Mesendoderm (in vitro differentiated cells): ENCODE measurements around the gene HLA-C.
"Not testable (repeated sequence)": the region's sequence is repeated elsewhere in the genome, so short reads cannot be mapped to it uniquely, and the experiment has no call there.

Source experiments
- DNase-seq: peaks from one replicate; pipeline ENCODE4 v3.0.0; 2013
- H2AK5ac ChIP-seq: 2 replicates; pipeline ENCODE4 v1.6.1; 2013; ENCODE audit warnings: low read length, inconsistent platforms
- H2BK120ac ChIP-seq: 2 replicates; pipeline ENCODE4 v1.6.1; 2013; ENCODE audit warnings: low read depth, mild to moderate bottlenecking, low read length, moderate library complexity, mixed read lengths
- H2BK15ac ChIP-seq: replicated peaks from 2 replicates; pipeline ENCODE4 v1.6.1; 2013; ENCODE audit warnings: low read depth, mild to moderate bottlenecking, moderate library complexity
- H2BK5ac ChIP-seq: 2 replicates; pipeline ENCODE4 v1.6.1; 2013; ENCODE audit warnings: low read length, inconsistent platforms
- H3K18ac ChIP-seq: 2 replicates; pipeline ENCODE4 v1.6.1; 2013; ENCODE audit warnings: mild to moderate bottlenecking, low read length, mixed read lengths
- H3K23ac ChIP-seq: one replicate; pipeline ENCODE4 v1.6.1; 2013; ENCODE audit warnings: low read length
- H3K27ac ChIP-seq: 2 replicates; pipeline ENCODE4 v1.5.1; 2013; ENCODE audit warnings: low read depth, mild to moderate bottlenecking, inconsistent platforms, low read length, moderate library complexity
- H3K27me3 ChIP-seq: 2 replicates; pipeline ENCODE4 v1.6.1; 2013; ENCODE audit warnings: low read length, control low read depth, mild to moderate bottlenecking, inconsistent platforms; ENCODE audit not compliant: insufficient read depth, poor library complexity
- H3K36me3 ChIP-seq: 2 replicates; pipeline ENCODE4 v1.6.1; 2013; ENCODE audit warnings: low read length, inconsistent platforms; ENCODE audit not compliant: control insufficient read depth, insufficient read depth
- H3K4ac ChIP-seq: one replicate; pipeline ENCODE4 v1.6.1; 2013; ENCODE audit warnings: low read depth, mild to moderate bottlenecking, low read length, moderate library complexity
- H3K4me1 ChIP-seq: 2 replicates; pipeline ENCODE4 v1.6.1; 2013; ENCODE audit warnings: low read depth, low read length, inconsistent platforms; ENCODE audit not compliant: control insufficient read depth
- H3K4me2 ChIP-seq: 2 replicates; pipeline ENCODE4 v1.6.1; 2013; ENCODE audit warnings: low read length
- H3K4me3 ChIP-seq: 2 replicates; pipeline ENCODE4 v1.5.1; 2013; ENCODE audit warnings: mild to moderate bottlenecking, low read length
- H3K56ac ChIP-seq: one replicate; pipeline ENCODE4 v1.6.1; 2013; ENCODE audit warnings: low read length
- H3K79me1 ChIP-seq: 2 replicates; pipeline ENCODE4 v1.6.1; 2013; ENCODE audit warnings: low read length, inconsistent platforms
- H3K79me2 ChIP-seq: 2 replicates; pipeline ENCODE4 v1.6.1; 2013; ENCODE audit warnings: mild to moderate bottlenecking, low read length; ENCODE audit not compliant: control insufficient read depth, insufficient read depth
- H3K9ac ChIP-seq: 2 replicates; pipeline ENCODE4 v1.6.1; 2013; ENCODE audit warnings: low read length, inconsistent platforms
- H4K5ac ChIP-seq: one replicate; pipeline ENCODE4 v1.6.1; 2013; ENCODE audit warnings: low read length
- H4K8ac ChIP-seq: one replicate; pipeline ENCODE4 v1.6.1; 2013; ENCODE audit warnings: low read depth, mild to moderate bottlenecking, control low read depth, low read length, moderate library complexity
- WGBS: extraction: QIAGEN DNeasy Blood & Tissue Kit; methylation state at CpG from one replicate; pipeline ENCODE4 v1.1.7; 2013; ENCODE audit warnings: low lambda C conversion rate, missing lambda C conversion rate; ENCODE audit not compliant: insufficient coverage; ENCODE audit errors: extremely low coverage; 5-methylcytosine and 5-hydroxymethylcytosine counted together

The HLA-C gene

DNA sequence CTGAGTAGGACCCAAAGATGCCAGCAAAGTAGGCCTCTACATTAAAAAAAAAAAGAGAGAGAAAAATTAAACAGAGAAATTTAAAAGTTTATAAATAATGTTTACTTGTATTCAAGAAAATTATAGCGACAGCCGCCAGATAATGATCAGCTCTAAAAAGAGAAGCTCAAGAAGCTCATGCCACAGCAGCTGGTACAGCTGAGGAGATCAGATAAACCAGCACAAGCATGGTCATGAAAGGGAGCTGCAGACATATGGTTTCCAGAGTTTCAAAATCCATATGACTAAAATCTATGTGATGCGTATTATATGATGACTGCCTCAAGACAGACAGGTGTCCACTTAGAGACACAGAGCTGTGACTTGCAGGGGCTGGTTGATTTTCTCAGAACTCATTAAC lies 13.6 kb upstream of the HLA-C start:
- no peaks in the 10 kb centered on the region for H3K36me3 ChIP-seq
- H3K23ac ChIP-seq: no peak overlapping the region
- H3K79me1 ChIP-seq: no peaks in the 10 kb centered on the region
- no peak overlapping the region for H3K56ac ChIP-seq
- H3K27ac ChIP-seq: no peak overlapping the region
- H2BK5ac ChIP-seq: no peak overlapping the region
- H3K79me2 ChIP-seq: no peaks in the 10 kb centered on the region
- no peaks in the 10 kb centered on the region for H3K27me3 ChIP-seq
- no peak overlapping the region for H3K9ac ChIP-seq
- no peak overlapping the region for H2BK15ac ChIP-seq
- no peak for DNase-seq
- WGBS: no CpG with 5 or more reads among the region's 3 CpGs
- no peak overlapping the region for H3K4ac ChIP-seq
- no peak overlapping the region for H3K18ac ChIP-seq
- no peak overlapping the region for H3K4me3 ChIP-seq
- no peak overlapping the region for H3K4me2 ChIP-seq
- no peak overlapping the region for H2BK120ac ChIP-seq
- no peak overlapping the region for H2AK5ac ChIP-seq
- no peak overlapping the region for H4K5ac ChIP-seq
- H3K4me1 ChIP-seq: no peaks in the 10 kb centered on the region
- H4K8ac ChIP-seq: no peak overlapping the region

DNA sequence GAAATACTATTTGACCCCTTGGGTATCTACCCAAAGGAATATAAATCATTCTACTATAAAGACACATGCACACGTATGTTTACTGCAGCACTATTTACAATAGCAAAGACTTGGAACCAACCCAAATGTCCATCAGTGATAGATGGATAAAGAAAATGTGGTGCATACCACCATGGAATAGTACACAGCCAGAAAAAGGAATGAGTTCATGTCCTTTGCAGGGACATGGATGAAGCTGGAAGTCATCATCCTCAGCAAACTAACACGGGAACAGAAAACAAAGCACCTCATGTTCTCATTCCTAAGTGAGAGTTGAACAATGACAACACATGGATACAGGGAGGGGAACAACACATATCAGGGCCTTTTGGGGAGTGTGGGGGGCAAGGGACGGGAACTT lies 7.8 kb upstream of the HLA-C start:
- not testable (repeated sequence) for H4K8ac ChIP-seq, H3K36me3 ChIP-seq
- no CpG with 5 or more reads among the region's 3 CpGs for WGBS

DNA sequence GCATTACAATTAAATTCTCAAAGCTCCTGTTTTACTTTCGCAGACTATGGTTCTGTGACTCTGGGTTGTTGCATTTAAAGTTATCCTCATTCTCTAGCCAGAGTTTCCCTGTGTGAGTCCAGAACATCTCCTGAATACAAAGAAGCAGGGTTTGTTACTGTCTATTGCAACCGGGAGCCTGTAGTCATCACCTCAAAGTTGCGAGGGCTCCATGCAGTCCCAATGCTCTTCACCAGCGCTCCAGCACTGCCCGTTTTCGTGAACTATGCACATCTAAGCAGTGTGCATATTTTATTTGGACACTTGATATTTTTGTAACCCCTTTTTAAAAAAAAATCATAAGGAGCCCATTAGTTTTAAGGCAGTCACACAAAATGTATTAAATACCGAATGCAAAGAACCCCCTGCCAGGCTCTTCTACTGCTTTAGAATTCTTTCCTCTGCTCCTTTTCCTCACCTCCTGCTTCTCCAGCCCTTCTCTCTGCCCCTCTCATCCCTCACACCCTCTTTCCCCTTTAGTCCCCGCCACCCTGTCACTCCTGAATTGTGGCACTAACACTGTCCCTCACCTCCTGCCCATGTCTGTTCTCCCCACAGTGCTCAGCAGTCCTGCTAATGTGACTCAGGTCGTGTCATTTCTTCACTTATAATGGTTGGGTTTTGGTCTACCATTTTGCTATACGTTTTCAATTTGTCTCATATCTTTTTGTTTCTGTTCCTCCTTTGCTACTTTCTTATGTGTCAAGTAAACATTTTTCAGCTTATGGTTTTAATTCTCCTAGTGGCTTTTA lies 1.1 kb upstream of the HLA-C start:
- no peaks in the 10 kb centered on the region for H3K36me3 ChIP-seq
- H3K9ac ChIP-seq: no peak overlapping the region
- H3K4me3 ChIP-seq: no peak overlapping the region
- H3K79me2 ChIP-seq: no peaks in the 10 kb centered on the region
- H3K27me3 ChIP-seq: no peaks in the 10 kb centered on the region
- H2BK120ac ChIP-seq: no peak overlapping the region
- H2AK5ac ChIP-seq: no peak overlapping the region
- H3K27ac ChIP-seq: no peak overlapping the region
- peaks cover 2% of the 10 kb centered on the region for H3K79me1 ChIP-seq
- peak; percentile 3 for DNase-seq
- no peak overlapping the region for H2BK5ac ChIP-seq
- no CpG with 5 or more reads among the region's 10 CpGs for WGBS
- no peaks in the 10 kb centered on the region for H3K4me1 ChIP-seq
- no peak overlapping the region for H2BK15ac ChIP-seq
- H3K4ac ChIP-seq: no peak overlapping the region
- no peak overlapping the region for H3K23ac ChIP-seq
- no peak overlapping the region for H3K4me2 ChIP-seq
- H4K8ac ChIP-seq: no peak overlapping the region
- no peak overlapping the region for H3K18ac ChIP-seq
- H4K5ac ChIP-seq: no peak overlapping the region
- no peak overlapping the region for H3K56ac ChIP-seq

More for the DNA sequence above, 7.8 kb upstream of the HLA-C start:
- H3K79me1 ChIP-seq, H4K5ac ChIP-seq, H3K23ac ChIP-seq, H3K18ac ChIP-seq, H2BK5ac ChIP-seq, H3K79me2 ChIP-seq, H3K56ac ChIP-seq, H2BK15ac ChIP-seq, H3K9ac ChIP-seq, H2AK5ac ChIP-seq, H3K27ac ChIP-seq, H2BK120ac ChIP-seq, H3K4me3 ChIP-seq, H3K4me2 ChIP-seq, H3K4ac ChIP-seq, H3K27me3 ChIP-seq, DNase-seq, H3K4me1 ChIP-seq: not testable (repeated sequence)

DNA sequence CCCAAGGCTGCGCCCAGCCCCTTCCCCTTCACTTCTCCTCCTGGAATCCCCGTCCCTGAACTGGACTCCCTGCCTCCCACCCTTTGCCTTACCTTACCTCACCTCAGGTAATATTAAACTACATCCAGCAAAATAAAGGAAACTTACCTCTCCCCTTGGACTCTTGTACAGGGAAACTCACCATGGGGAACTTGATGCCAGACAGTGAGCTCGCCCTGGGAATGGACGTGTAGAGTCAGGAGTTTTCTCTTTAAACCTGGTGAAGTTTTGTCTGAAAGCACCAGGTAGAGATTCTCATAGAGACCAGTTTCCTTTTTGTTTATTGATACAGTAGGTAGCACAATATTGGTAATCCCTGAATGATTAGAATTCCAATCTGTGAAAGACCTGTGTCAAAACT lies 544 bp upstream of the HLA-C start:
- Histone ChIP-seq H4K8ac (no peak overlapping the region), H3K18ac (no peak overlapping the region), H3K79me1 (peaks cover 2% of the 10 kb centered on the region), H3K9ac (peak overlapping the region; percentile 54), H3K4me3 (peak overlapping the region; percentile 23), H3K36me3 (no peaks in the 10 kb centered on the region), H3K4me1 (no peaks in the 10 kb centered on the region), H2BK15ac (no peak overlapping the region), H3K23ac (no peak overlapping the region), H2BK120ac (no peak overlapping the region), H3K79me2 (no peaks in the 10 kb centered on the region), H2AK5ac (no peak overlapping the region), H3K27ac (no peak overlapping the region), H3K56ac (peak overlapping the region; percentile 77), H3K4me2 (peak overlapping the region; percentile 77), H3K27me3 (no peaks in the 10 kb centered on the region), H3K4ac (no peak overlapping the region), H2BK5ac (no peak overlapping the region), H4K5ac (no peak overlapping the region)
- WGBS: no CpG with 5 or more reads among the region's 4 CpGs
- peak; percentile 8 for DNase-seq

DNA sequence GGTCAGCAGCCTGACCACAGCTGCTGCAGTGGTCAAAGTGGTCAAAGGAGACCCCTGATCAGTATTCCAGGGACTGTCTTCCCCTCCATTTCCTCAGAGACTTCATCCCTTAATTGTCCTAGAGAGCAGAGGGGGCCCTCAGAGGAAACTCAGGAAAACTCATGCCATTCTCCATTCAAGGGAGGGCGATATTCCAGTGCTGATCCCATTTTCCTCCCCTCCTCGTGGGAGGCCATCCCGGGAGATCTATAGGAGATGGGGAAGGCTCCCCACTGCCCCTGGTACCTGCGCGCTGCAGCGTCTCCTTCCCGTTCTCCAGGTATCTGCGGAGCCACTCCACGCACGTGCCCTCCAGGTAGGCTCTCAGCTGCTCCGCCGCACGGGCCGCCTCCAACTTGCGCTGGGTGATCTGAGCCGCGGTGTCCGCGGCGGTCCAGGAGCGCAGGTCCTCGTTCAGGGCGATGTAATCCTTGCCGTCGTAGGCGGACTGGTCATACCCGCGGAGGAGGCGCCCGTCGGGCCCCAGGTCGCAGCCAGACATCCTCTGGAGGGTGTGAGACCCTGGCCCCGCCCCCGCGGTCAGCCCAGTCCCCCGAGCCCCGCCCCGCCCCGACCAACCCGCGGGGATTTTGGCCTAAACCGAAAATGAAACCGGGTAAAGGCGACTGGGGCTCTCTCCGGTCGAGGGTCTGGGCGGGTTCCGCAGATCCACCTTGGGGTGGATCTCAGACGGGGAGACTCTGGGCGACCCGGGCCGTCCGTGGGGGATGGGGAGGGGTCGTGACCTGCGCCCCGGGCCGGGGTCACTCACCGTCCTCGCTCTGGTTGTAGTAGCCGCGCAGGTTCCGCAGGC lies 878 bp downstream of the HLA-C start:
- peak overlapping the region; percentile 85 for H3K56ac ChIP-seq
- no peak overlapping the region for H3K27ac ChIP-seq
- H2BK15ac ChIP-seq: no peak overlapping the region
- no peak overlapping the region for H2BK5ac ChIP-seq
- no peak overlapping the region for H2BK120ac ChIP-seq
- H4K8ac ChIP-seq: no peak overlapping the region
- H2AK5ac ChIP-seq: no peak overlapping the region
- peak overlapping the region; percentile 42 for H3K4me2 ChIP-seq
- H3K27me3 ChIP-seq: no peaks in the 10 kb centered on the region
- peaks cover 2% of the 10 kb centered on the region for H3K79me1 ChIP-seq
- H3K36me3 ChIP-seq: no peaks in the 10 kb centered on the region
- DNase-seq: peak; percentile 73
- H3K4me1 ChIP-seq: no peaks in the 10 kb centered on the region
- WGBS: no CpG with 5 or more reads among the region's 62 CpGs
- H3K23ac ChIP-seq: no peak overlapping the region
- no peak overlapping the region for H3K4ac ChIP-seq
- H3K9ac ChIP-seq: peak overlapping the region; percentile 77
- H3K4me3 ChIP-seq: peak overlapping the region; percentile 56
- H3K79me2 ChIP-seq: no peaks in the 10 kb centered on the region
- no peak overlapping the region for H4K5ac ChIP-seq
- H3K18ac ChIP-seq: no peak overlapping the region
